ENCODE measurements around the gene ZFPM1. TPM values are rescaled to one million over a fixed set of nuclear protein-coding genes. Genes with fewer than 3 reads are reported as not detected.

Gene ZFPM1
- total RNA-seq, 1 donor from 2014 or later, result 3.6 TPM

DNA sequence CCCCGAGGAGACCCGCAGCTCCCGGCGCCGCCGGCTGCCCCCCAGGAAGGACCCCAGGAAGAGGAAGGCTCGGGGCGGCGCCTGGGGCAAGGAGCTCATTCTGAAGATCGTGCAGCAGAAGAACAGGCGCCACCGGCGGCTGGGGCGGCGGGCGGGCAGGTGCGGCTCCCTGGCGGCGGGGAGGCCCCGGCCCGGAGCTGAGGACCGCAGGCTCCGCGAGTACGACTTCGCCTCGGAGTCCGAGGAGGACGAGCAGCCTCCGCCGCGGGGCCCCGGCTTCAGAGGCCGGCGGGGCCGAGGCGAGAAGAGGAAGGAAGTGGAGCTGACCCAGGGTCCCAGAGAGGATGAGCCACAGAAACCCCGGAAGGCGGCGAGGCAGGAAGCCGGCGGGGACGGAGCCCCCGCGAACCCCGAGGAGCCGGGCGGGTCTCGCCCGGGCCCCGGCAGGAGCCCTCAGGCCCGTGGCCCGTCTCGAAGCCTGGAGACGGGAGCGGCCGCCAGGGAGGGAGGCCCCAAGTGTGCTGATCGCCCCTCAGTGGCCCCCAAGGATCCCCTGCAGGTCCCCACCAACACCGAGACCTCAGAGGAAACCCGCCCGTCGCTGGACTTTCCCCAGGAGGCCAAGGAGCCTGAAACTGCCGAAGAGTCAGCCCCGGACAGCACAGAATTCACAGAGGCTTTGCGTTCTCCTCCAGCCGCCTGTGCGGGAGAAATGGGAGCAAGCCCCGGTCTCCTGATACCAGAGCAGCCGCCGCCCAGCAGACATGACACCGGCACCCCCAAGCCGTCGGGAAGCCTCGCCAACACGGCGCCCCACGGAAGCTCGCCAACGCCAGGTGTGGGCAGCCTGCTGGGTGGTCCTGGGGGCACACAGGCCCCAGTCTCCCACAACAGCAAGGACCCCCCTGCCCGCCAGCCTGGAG lies 22.3 kb upstream of the ZFPM1 start:
- DNase-seq, result peak; percentile 59
- peak; percentile 40 for ATAC-seq (ENCODE audit: poor library complexity)
- intact Hi-C loops (cut with DNase I), result no loop called here

DNA sequence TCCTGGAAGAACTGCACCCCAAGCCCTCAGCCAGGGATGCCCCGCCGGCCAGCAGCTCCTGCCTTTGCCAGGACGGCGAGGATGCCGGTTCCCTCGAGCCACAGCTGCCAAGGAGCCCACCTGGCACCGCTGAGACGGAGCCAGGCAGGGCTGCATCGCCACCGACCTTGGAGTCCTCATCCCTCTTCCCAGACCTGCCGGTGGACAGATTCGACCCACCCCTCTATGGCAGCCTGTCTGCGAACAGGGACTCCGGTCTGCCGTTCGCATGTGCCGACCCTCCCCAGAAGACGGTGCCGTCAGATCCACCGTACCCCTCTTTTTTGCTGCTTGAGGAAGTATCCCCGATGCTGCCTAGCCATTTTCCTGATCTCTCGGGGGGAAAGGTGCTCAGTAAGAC lies 21.4 kb upstream of the ZFPM1 start:
- intact Hi-C loops (cut with DNase I), result no loop called here
- no peak for ATAC-seq (ENCODE audit: poor library complexity)
- DNase-seq, result no peak

DNA sequence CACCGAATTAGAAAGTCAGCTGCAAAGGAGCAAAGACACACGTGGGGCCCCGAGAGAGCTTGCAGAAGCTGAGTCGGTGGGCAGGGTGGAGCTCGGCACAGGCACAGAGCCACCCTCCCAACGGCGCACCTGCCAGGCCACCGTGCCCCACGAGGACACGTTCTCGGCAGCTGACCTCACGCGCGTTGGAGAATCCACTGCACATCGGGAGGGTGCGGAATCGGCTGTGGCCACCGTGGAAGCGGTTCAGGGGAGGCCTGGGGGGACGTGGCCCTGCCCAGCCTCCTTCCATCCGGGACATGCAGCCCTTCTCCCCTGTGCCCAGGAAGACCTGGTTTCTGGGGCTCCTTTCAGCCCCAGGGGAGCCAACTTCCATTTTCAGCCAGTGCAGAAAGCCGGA lies 20.9 kb upstream of the ZFPM1 start:
- no peak for DNase-seq
- intact Hi-C loops (cut with DNase I), result no loop called here
- no peak for ATAC-seq (ENCODE audit: poor library complexity)

GRCh38 chr16:88432753-88433152 lies 20.3 kb upstream of the ZFPM1 start:
- intact Hi-C loops (cut with DNase I), result no loop called here
- DNase-seq (no peak), ATAC-seq (ENCODE audit: poor library complexity) (no peak)

DNA sequence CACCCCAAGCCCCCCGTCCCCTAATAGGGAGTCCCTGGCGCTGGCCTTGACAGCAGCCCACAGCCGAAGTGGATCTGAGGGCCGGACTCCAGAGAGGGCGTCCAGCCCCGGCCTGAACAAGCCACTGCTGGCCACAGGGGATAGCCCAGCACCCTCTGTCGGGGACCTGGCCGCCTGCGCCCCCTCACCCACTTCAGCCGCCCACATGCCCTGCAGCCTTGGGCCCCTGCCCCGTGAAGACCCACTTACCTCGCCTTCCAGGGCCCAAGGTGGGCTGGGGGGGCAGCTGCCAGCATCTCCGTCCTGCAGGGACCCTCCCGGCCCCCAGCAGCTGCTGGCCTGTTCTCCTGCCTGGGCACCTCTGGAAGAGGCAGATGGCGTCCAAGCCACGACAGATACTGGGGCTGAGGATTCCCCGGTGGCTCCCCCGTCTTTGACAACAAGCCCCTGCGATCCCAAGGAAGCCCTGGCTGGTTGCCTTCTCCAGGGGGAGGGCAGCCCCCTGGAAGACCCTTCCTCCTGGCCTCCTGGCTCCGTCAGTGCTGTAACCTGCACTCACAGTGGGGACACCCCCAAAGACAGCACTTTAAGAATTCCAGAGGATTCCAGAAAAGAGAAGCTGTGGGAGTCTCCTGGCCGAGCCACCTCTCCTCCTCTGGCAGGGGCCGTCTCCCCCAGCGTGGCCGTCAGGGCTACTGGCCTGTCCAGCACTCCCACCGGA lies 19.3 kb upstream of the ZFPM1 start:
- ATAC-seq (ENCODE audit: poor library complexity), result no peak
- intact Hi-C loops (cut with DNase I), result no loop called here
- DNase-seq, result no peak

- intact Hi-C loops (cut with DNase I), result no loop called here
- ATAC-seq (ENCODE audit: poor library complexity) (no peak), DNase-seq (no peak)
Observed at GRCh38 chr16:88434353-88434690, 18.8 kb upstream of the ZFPM1 start.

GRCh38 chr16:88434746-88435145 lies 18.3 kb upstream of the ZFPM1 start:
- ATAC-seq (ENCODE audit: poor library complexity) (no peak), DNase-seq (no peak)
- intact Hi-C loops (cut with DNase I), result loop anchor here (5.0 kb wide), 1 partner anchor 237 kb away; no protein-coding TSS in a partner anchor

GRCh38 chr16:88435437-88436355 lies 17.4 kb upstream of the ZFPM1 start:
- no peak for DNase-seq
- ATAC-seq (ENCODE audit: poor library complexity), result no peak
- intact Hi-C loops (cut with DNase I), result loop anchor here (5.0 kb wide), 1 partner anchor 238 kb away; no protein-coding TSS in a partner anchor

- no peak for DNase-seq
- no peak for ATAC-seq (ENCODE audit: poor library complexity)
- intact Hi-C loops (cut with DNase I), result loop anchor here (5.0 kb wide), 1 partner anchor 239 kb away; no protein-coding TSS in a partner anchor
Observed at GRCh38 chr16:88436796-88437195, 16.3 kb upstream of the ZFPM1 start.

- intact Hi-C loops (cut with DNase I), result loop anchor here (5.0 kb wide), 1 partner anchor 240 kb away; no protein-coding TSS in a partner anchor
- ATAC-seq (ENCODE audit: poor library complexity), result peak; percentile 57
- peak; percentile 64 for DNase-seq
Observed at GRCh38 chr16:88437367-88437964, 15.6 kb upstream of the ZFPM1 start.

- DNase-seq (no peak), ATAC-seq (ENCODE audit: poor library complexity) (no peak)
- intact Hi-C loops (cut with DNase I), result loop anchor here (5.0 kb wide), 1 partner anchor 241 kb away; no protein-coding TSS in a partner anchor
Observed at GRCh38 chr16:88438084-88438870, 14.8 kb upstream of the ZFPM1 start.

DNA sequence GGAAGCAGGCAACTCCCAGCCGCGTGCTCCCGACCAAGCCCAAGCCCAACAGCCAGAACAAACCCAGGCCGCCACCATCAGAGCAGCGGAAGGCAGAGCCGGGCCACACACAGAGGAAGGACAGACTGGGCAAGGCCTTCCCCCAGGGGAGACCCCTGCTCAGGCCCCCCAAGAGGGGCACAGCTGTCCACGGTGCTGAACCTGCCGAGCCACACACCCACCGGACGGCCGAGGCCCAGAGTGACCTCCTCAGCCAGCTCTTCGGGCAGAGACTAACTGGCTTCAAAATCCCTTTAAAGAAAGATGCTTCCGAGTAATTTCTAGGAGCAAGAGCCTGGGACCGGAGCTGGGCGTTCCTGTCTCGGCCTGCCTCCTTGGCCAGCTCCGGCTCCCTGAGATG lies 14.1 kb upstream of the ZFPM1 start:
- DNase-seq (no peak), ATAC-seq (ENCODE audit: poor library complexity) (no peak)
- intact Hi-C loops (cut with DNase I), result loop anchor here (5.0 kb wide), 1 partner anchor 242 kb away; no protein-coding TSS in a partner anchor

DNA sequence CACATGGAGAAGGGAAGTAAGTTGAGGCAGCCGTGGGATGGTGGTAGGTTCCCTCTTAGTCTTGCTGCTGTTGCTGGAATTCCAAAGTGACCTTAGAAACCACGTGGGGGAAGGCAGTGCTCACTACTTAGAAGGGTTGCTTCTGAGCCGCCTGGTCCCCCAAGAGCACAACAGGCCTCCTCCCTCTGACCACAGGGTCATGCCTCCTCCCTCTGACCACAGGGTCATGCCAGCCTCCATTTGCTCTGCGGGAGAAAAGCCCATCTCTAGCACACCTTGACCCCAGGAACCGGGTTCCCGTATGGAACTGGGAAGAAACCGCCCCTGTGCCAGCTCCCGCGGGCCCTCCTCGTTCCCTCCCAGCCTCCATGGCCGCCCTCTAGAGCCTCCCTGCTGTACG lies 13.4 kb upstream of the ZFPM1 start:
- no peak for ATAC-seq (ENCODE audit: poor library complexity)
- DNase-seq, result no peak
- intact Hi-C loops (cut with DNase I), result loop anchor here (5.0 kb wide), 1 partner anchor 242 kb away; no protein-coding TSS in a partner anchor

DNA sequence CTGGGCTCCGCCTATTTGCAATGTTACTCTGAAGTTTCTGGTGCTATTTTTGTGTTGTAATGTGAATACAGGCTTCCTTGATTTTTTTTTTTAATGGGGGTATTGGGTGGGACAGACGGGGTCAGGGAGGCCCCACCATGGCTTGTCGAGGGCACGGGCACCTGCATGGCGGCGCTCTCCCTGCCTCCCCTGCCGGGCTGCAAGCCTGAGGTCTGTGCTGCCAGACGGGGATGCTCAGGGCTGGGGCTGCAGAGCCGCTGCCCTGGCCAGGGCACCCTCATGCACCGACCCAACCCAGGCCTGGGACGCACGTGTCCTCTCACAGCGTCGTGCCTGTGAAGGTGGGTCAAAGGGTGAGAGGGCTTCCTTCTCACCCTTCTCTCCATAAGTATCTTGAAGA lies 13.0 kb upstream of the ZFPM1 start:
- DNase-seq (no peak), ATAC-seq (ENCODE audit: poor library complexity) (no peak)
- intact Hi-C loops (cut with DNase I), result no loop called here

- ATAC-seq (ENCODE audit: poor library complexity), result no peak
- DNase-seq, result no peak
- intact Hi-C loops (cut with DNase I), result no loop called here
Observed at GRCh38 chr16:88440686-88441405, 12.2 kb upstream of the ZFPM1 start.

- no peak for ATAC-seq (ENCODE audit: poor library complexity)
- intact Hi-C loops (cut with DNase I), result no loop called here
- no peak for DNase-seq
Observed at GRCh38 chr16:88441460-88441859, 11.6 kb upstream of the ZFPM1 start.

DNA sequence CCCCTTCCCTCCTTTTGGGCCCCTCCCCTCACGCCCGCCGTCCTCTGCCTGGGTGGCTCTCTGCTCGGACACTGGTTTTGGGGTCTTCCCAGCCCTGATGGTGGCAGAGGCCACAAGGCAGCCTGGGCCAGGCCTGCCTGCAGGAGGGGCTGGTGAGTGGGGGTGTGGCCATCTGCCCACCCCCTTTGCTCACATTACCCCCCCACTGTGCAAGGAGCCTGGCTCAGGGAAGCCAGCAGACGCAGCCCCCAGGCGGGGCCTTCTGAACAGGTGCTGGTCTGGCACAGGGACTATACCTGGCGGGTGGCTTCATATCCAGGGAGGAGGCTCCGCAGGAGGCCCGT lies 10.7 kb upstream of the ZFPM1 start:
- no peak for ATAC-seq (ENCODE audit: poor library complexity)
- intact Hi-C loops (cut with DNase I), result loop anchor here (2.0 kb wide), 2 partner anchors 84 to 118 kb away; no protein-coding TSS in a partner anchor
- DNase-seq, result no peak
